M059J (cell line): ENCODE measurements around the gene TNNI3K. TPM values are rescaled to one million over a fixed set of nuclear protein-coding genes. Genes with fewer than 3 reads are reported as not detected.
"Not testable (repeated sequence)": the region's sequence is repeated elsewhere in the genome, so short reads cannot be mapped to it uniquely, and the experiment has no call there.

Experiments used
- DNase-seq: peaks from one replicate; pipeline ENCODE4 v3.0.0-alpha.2; 2012; ENCODE audit warnings: low read depth
- total RNA-seq: library from RNA; depleted of rRNA; stranded (reverse); fragments of >200 nt; shearing (Covaris generic); gene quantifications from 2 replicates; pipeline ENCODE4 v1.2.3, GENCODE V29; 2014; rRNA removed

The TNNI3K gene
- not detected in 2 replicates for total RNA-seq

GRCh38 chr1:74235153-74235552, at the start of gene TNNI3K:
TSS of gene TNNI3K (plus strand) at chr1:74235387. CDS start at chr1:74235452, 65 bp downstream.
- no peak for DNase-seq

- peak; percentile 33 for DNase-seq
Observed at GRCh38 chr1:74193908-74194307, 41.3 kb upstream of the TNNI3K start.

- DNase-seq, result no peak
Observed at GRCh38 chr1:74195339-74195738, 39.8 kb upstream of the TNNI3K start.

GRCh38 chr1:74197255-74197654, 37.9 kb upstream of the TNNI3K start:
- DNase-seq, result no peak

- peak; percentile 95 for DNase-seq
Observed at GRCh38 chr1:74197657-74198552, 37.3 kb upstream of the TNNI3K start, which contains the start of the genes FPGT and LRRIQ3. TSS of gene FPGT (plus strand) at chr1:74198242. CDS start at chr1:74198279, 37 bp downstream. TSS of gene LRRIQ3 (minus strand) at chr1:74198176. CDS start at chr1:74183684, 14,492 bp downstream.

GRCh38 chr1:74199504-74199903, 35.7 kb upstream of the TNNI3K start:
- DNase-seq, result no peak

GRCh38 chr1:74205266-74205665, 29.9 kb upstream of the TNNI3K start:
- DNase-seq, result no peak

- DNase-seq, result no peak
Observed at GRCh38 chr1:74215229-74215628, 20.0 kb upstream of the TNNI3K start.

GRCh38 chr1:74222701-74223100, 12.5 kb upstream of the TNNI3K start:
- DNase-seq, result no peak

- DNase-seq, result no peak
Observed at GRCh38 chr1:74223453-74223852, 11.7 kb upstream of the TNNI3K start.

GRCh38 chr1:74236440-74236839, 1.3 kb downstream of the TNNI3K start:
- DNase-seq, result no peak

GRCh38 chr1:74237035-74237434, 1.8 kb downstream of the TNNI3K start:
- no peak for DNase-seq

- DNase-seq, result no peak
Observed at GRCh38 chr1:74237787-74238186, 2.6 kb downstream of the TNNI3K start.

GRCh38 chr1:74245168-74245772, 10.1 kb downstream of the TNNI3K start:
- no peak for DNase-seq

- DNase-seq, result peak; percentile 10
Observed at GRCh38 chr1:74246315-74246714, 11.1 kb downstream of the TNNI3K start.

GRCh38 chr1:74247881-74248528, 12.8 kb downstream of the TNNI3K start:
- DNase-seq, result no peak

- DNase-seq, result not testable (repeated sequence)
Observed at GRCh38 chr1:74253243-74253824, 18.1 kb downstream of the TNNI3K start.

- DNase-seq, result no peak
Observed at GRCh38 chr1:74266001-74266400, 30.8 kb downstream of the TNNI3K start.

GRCh38 chr1:74271503-74271902, 36.3 kb downstream of the TNNI3K start:
- DNase-seq, result no peak

- DNase-seq, result no peak
Observed at GRCh38 chr1:74280642-74281396, 45.6 kb downstream of the TNNI3K start.

- DNase-seq, result no peak
Observed at GRCh38 chr1:74286414-74286813, 51.2 kb downstream of the TNNI3K start.
